HepG2 (cell line): ENCODE results near the gene HTRA2. TPM values are rescaled to one million over a fixed set of nuclear protein-coding genes. Genes with fewer than 3 reads are reported as not detected.
A peak's percentile ranks its signal among the peaks of the same experiment; 100 is the strongest.

ENCODE experiments used
- CREM ChIP-seq, 2 experiments: sonication (generic) in 1 of 2; formaldehyde crosslinking in 1 of 2; IDR thresholded peaks; 2 replicates each; pipeline versions ENCODE4 v1.4.0 to v1.6.1; 2016 to 2020; ENCODE audit warnings: antibody characterized with exemption in 1 of 2, mild to moderate bottlenecking in 1 of 2, missing genetic modification reagents in 1 of 2
- ELF4 ChIP-seq: sonication (generic); formaldehyde crosslinking; IDR thresholded peaks from 2 replicates; pipeline ENCODE4 v1.5.0; 2020; ENCODE audit warnings: missing genetic modification reagents, mild to moderate bottlenecking, moderate library complexity, borderline replicate concordance
- FOSL2 ChIP-seq: sonication (generic); formaldehyde crosslinking; IDR thresholded peaks from 2 replicates; pipeline ENCODE4 v1.4.0; 2020; ENCODE audit warnings: missing genetic modification reagents
- GRHL1 ChIP-seq: sonication (generic); formaldehyde crosslinking; conservative IDR thresholded peaks from 2 replicates; pipeline ENCODE4 v1.8.0; 2022; ENCODE audit warnings: missing genetic modification reagents
- KAT7 ChIP-seq: IDR thresholded peaks from 2 replicates; pipeline ENCODE4 v1.6.1; 2018; ENCODE audit warnings: borderline replicate concordance, missing compliant biosample characterization
- NCOA2 ChIP-seq: sonication (generic); formaldehyde crosslinking; IDR thresholded peaks from 2 replicates; pipeline ENCODE4 v1.8.0; 2022; ENCODE audit warnings: inconsistent platforms
- PTBP1 ChIP-seq: fragments of 200-400 bp; formaldehyde crosslinking; IDR thresholded peaks from 2 replicates; pipeline ENCODE4 v1.6.1; 2018; ENCODE audit warnings: low read length, low read depth; ENCODE audit not compliant: poor library complexity, severe bottlenecking
- RBM22 ChIP-seq: fragments of 200-400 bp; formaldehyde crosslinking; optimal IDR thresholded peaks from 2 replicates; pipeline ENCODE3; 2017; ENCODE audit warnings: mild to moderate bottlenecking, low read length, moderate library complexity
- RCOR2 ChIP-seq: IDR thresholded peaks from 2 replicates; pipeline ENCODE4 v1.6.1; 2016; ENCODE audit warnings: missing biosample characterization, missing genetic modification reagents
- RXRB ChIP-seq: IDR thresholded peaks from 2 replicates; pipeline ENCODE4 v1.6.1; 2016; ENCODE audit warnings: borderline replicate concordance, missing genetic modification reagents, missing compliant biosample characterization
- SMC3 ChIP-seq: IDR thresholded peaks from 2 replicates; pipeline ENCODE4 v1.6.1; 2011; ENCODE audit warnings: low read length, improper control_type of control experiment
- U2AF1 ChIP-seq: fragments of 200-400 bp; formaldehyde crosslinking; optimal IDR thresholded peaks from 2 replicates; pipeline ENCODE3; 2017; ENCODE audit warnings: mild to moderate bottlenecking, low read depth, low read length
- ZBTB20 ChIP-seq: sonication (generic); formaldehyde crosslinking; IDR thresholded peaks from 2 replicates; pipeline ENCODE4 v1.8.1; 2023; ENCODE audit warnings: missing genetic modification reagents, low read depth, mild to moderate bottlenecking, borderline replicate concordance
- ZNF251 ChIP-seq: sonication (generic); formaldehyde crosslinking; IDR thresholded peaks from 2 replicates; pipeline ENCODE4 v1.9.0; 2021; ENCODE audit warnings: mild to moderate bottlenecking, missing genetic modification reagents
- ZNF292 ChIP-seq: sonication (generic); formaldehyde crosslinking; IDR thresholded peaks from 2 replicates; pipeline ENCODE4 v1.8.1; 2022; ENCODE audit warnings: mild to moderate bottlenecking, low read depth, missing genetic modification reagents, borderline replicate concordance
- ZNF30 ChIP-seq: sonication (generic); formaldehyde crosslinking; IDR thresholded peaks from 2 replicates; pipeline ENCODE4 v1.5.0; 2020; ENCODE audit warnings: mild to moderate bottlenecking, missing genetic modification reagents
- ZNF570 ChIP-seq: sonication (generic); formaldehyde crosslinking; IDR thresholded peaks from 2 replicates; pipeline ENCODE4 v1.4.0; 2020; ENCODE audit warnings: mild to moderate bottlenecking, missing genetic modification reagents, borderline replicate concordance
- ZNF766 ChIP-seq: sonication (generic); formaldehyde crosslinking; IDR thresholded peaks from 2 replicates; pipeline ENCODE4 v1.5.0; 2020; ENCODE audit warnings: missing genetic modification reagents, borderline replicate concordance
- polyA plus RNA-seq, 8 experiments: library from polyadenylated mRNA; depleted of rRNA in 3 of 8; stranded (reverse) in 7 of 8; unstranded in 1 of 8; fragments of >200 nt; fragmentation: Illumina TruSeq in 4 of 8; extraction: Trizol in 4 of 8; gene quantifications; 2 replicates each; pipeline versions ENCODE4 v1.2.1 to v1.2.3, GENCODE V29; 2011 to 2016; ENCODE audit warnings: low read depth in 4 of 8, missing spikeins in 1 of 8, mixed read lengths in 1 of 8; ENCODE audit not compliant: insufficient read depth in 1 of 8
- total RNA-seq, 5 experiments: library from RNA; depleted of rRNA; stranded (reverse); fragments of >200 nt; fragmentation: Illumina TruSeq; extraction: Trizol; gene quantifications; 2 replicates each; pipeline ENCODE4 v1.2.3, GENCODE V29; 2016; ENCODE audit warnings: low read depth in 1 of 5
- TF ChIP-seq, protein P1 (sequence below): sonication (generic); formaldehyde crosslinking; IDR thresholded peaks from 2 replicates; pipeline ENCODE4 v1.5.0; 2020; ENCODE audit warnings: missing genetic modification reagents
- TF ChIP-seq, protein P2 (sequence below): sonication (generic); formaldehyde crosslinking; IDR thresholded peaks from 2 replicates; pipeline ENCODE4 v1.4.0; 2020; ENCODE audit warnings: missing genetic modification reagents
- TF ChIP-seq, protein P3 (sequence below): sonication (generic); formaldehyde crosslinking; IDR thresholded peaks from 2 replicates; pipeline ENCODE4 v1.4.0; 2020; ENCODE audit warnings: missing genetic modification reagents, borderline replicate concordance

The HTRA2 gene
- total and polyA plus RNA-seq, 2 of the 13 experiments (the other 11 are each of a cell fraction or from before 2014, with no cell fraction given) = 47.7 to 50.3 TPM

DNA sequence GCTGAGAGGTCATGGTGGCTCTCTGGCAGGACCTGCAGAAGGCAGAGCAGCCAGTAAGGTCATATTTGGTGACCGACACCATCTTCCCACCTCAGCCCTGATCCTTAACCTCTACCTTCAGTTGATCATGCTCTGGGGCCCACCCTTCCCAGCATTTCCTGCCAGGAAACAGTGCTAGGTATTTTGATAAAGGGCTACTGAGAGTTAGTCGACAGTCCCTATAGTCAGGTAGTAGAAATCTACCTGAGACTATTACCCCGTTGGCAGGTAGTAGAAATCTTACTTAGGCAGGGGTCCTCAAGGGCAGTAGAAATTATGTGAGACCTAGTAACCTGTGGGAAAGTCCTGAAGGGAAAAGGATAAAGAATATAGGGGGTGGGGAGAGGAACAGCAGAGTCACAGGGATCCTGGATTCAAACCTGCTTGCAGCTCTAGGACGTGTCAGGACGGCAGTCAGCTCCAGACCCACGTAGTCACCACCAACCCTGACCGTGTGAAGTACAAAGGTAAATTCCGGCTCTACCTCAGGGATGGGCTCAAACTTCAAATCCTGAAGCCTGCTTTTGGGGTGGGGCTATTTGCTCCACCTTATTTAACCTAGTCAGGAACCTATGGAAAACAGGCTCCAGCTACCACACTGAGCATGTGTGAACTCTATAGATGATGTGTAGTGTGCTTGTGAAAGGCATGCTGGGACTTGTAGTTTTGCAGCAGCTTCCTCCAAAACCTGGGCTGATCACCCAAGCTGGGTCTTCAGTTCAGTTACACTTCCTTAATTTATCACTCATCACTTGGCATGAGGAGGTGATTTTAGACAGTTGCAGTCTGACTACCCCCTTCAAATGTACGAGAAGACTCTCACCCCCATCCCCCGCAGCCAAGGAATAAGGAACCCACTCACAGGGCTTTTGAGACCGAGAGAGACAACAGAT, 3.8 kb upstream of the HTRA2 start, which contains the start of gene DQX1 (continued):
- TF ChIP-seq RXRB (CRISPR knock-in tag) (peak; percentile 78; the same call in 1 of the 2 replicates), ZNF251 (CRISPR knock-in tag) (no peak), ZNF766 (CRISPR knock-in tag) (no peak), RBM22 (peak; percentile 84), ZNF30 (CRISPR knock-in tag) (no peak), RCOR2 (CRISPR knock-in tag) (no peak), SMC3 (peak; percentile 22; the same call in 1 of the 2 replicates), GRHL1 (CRISPR knock-in tag) (no peak), NCOA2 (CRISPR knock-in tag) (0 out of 2 replicates have a peak, but pooled peaks have one; percentile 40), CREM (IDR thresholded peaks at IDR 0.05) (peak; percentile 95), CREM (CRISPR knock-in tag; IDR thresholded peaks at IDR 0.05) (no peak), PTBP1 (no peak), ZNF292 (CRISPR knock-in tag) (no peak), ZNF570 (CRISPR knock-in tag) (no peak), ZBTB20 (CRISPR knock-in tag) (peak; percentile 99), U2AF1 (no peak), FOSL2 (CRISPR knock-in tag) (peak; percentile 48; the same call in 1 of the 2 replicates), ELF4 (CRISPR knock-in tag) (peak; percentile 90), KAT7 (CRISPR knock-in tag) (peak; percentile 74; the same call in 1 of the 2 replicates)
- TF ChIP-seq, protein P1, sequence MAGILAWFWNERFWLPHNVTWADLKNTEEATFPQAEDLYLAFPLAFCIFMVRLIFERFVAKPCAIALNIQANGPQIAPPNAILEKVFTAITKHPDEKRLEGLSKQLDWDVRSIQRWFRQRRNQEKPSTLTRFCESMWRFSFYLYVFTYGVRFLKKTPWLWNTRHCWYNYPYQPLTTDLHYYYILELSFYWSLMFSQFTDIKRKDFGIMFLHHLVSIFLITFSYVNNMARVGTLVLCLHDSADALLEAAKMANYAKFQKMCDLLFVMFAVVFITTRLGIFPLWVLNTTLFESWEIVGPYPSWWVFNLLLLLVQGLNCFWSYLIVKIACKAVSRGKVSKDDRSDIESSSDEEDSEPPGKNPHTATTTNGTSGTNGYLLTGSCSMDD (CRISPR knock-in tag) = no peak
- TF ChIP-seq, protein P2, sequence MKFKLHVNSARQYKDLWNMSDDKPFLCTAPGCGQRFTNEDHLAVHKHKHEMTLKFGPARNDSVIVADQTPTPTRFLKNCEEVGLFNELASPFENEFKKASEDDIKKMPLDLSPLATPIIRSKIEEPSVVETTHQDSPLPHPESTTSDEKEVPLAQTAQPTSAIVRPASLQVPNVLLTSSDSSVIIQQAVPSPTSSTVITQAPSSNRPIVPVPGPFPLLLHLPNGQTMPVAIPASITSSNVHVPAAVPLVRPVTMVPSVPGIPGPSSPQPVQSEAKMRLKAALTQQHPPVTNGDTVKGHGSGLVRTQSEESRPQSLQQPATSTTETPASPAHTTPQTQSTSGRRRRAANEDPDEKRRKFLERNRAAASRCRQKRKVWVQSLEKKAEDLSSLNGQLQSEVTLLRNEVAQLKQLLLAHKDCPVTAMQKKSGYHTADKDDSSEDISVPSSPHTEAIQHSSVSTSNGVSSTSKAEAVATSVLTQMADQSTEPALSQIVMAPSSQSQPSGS = peak; percentile 90
- TF ChIP-seq, protein P3, sequence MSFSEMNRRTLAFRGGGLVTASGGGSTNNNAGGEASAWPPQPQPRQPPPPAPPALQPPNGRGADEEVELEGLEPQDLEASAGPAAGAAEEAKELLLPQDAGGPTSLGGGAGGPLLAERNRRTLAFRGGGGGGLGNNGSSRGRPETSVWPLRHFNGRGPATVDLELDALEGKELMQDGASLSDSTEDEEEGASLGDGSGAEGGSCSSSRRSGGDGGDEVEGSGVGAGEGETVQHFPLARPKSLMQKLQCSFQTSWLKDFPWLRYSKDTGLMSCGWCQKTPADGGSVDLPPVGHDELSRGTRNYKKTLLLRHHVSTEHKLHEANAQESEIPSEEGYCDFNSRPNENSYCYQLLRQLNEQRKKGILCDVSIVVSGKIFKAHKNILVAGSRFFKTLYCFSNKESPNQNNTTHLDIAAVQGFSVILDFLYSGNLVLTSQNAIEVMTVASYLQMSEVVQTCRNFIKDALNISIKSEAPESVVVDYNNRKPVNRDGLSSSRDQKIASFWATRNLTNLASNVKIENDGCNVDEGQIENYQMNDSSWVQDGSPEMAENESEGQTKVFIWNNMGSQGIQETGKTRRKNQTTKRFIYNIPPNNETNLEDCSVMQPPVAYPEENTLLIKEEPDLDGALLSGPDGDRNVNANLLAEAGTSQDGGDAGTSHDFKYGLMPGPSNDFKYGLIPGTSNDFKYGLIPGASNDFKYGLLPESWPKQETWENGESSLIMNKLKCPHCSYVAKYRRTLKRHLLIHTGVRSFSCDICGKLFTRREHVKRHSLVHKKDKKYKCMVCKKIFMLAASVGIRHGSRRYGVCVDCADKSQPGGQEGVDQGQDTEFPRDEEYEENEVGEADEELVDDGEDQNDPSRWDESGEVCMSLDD (CRISPR knock-in tag) = no peak
